NCI-H82 (cell line): Measurements from ENCODE around the gene RASL10B.

ENCODE experiments used
- DNase-seq: peaks from one replicate; lab custom pipeline; 2025; lab: John Stamatoyannopoulos, UW

The RASL10B gene

GRCh38 chr17:35717475-35717874 is 14.0 kb upstream of the RASL10B start:
- DNase-seq: no peak

GRCh38 chr17:35723735-35724134 is 7.7 kb upstream of the RASL10B start:
- DNase-seq: no peak

GRCh38 chr17:35725058-35725457 is 6.4 kb upstream of the RASL10B start:
- no peak for DNase-seq

- DNase-seq: no peak
These were observed 5.7 kb upstream of the RASL10B start for GRCh38 chr17:35725802-35726126.

- peak; percentile 91 for DNase-seq
These were observed 5.1 kb upstream of the RASL10B start for GRCh38 chr17:35726127-35726952.

- peak; percentile 91 for DNase-seq
These were observed 4.4 kb upstream of the RASL10B start for GRCh38 chr17:35726953-35727460.

- DNase-seq: peak; percentile 35
These were observed 3.8 kb upstream of the RASL10B start for GRCh38 chr17:35727635-35728034.

GRCh38 chr17:35728551-35728950 is 2.9 kb upstream of the RASL10B start:
- no peak for DNase-seq

GRCh38 chr17:35729405-35729833 is 2.0 kb upstream of the RASL10B start:
- peak; percentile 29 for DNase-seq

- no peak for DNase-seq
These were observed 936 bp upstream of the RASL10B start for GRCh38 chr17:35730400-35731005.

GRCh38 chr17:35731917-35732805 is 722 bp downstream of the RASL10B start:
- peak; percentile 66 for DNase-seq

- DNase-seq: no peak
These were observed 1.3 kb downstream of the RASL10B start for GRCh38 chr17:35732806-35733136.

GRCh38 chr17:35733366-35733765 is 1.9 kb downstream of the RASL10B start:
- no peak for DNase-seq

- DNase-seq: no peak
These were observed 3.0 kb downstream of the RASL10B start for GRCh38 chr17:35734396-35734795.

GRCh38 chr17:35735036-35735805 is 3.8 kb downstream of the RASL10B start:
- no peak for DNase-seq

GRCh38 chr17:35736236-35736635 is 4.8 kb downstream of the RASL10B start:
- no peak for DNase-seq

GRCh38 chr17:35738519-35739133 is 7.2 kb downstream of the RASL10B start:
- no peak for DNase-seq

GRCh38 chr17:35740216-35740615 is 8.8 kb downstream of the RASL10B start:
- DNase-seq: no peak

- peak; percentile 50 for DNase-seq
These were observed 9.8 kb downstream of the RASL10B start for GRCh38 chr17:35740997-35741931.

GRCh38 chr17:35742496-35742895 is 11.1 kb downstream of the RASL10B start:
- DNase-seq: no peak
